Dermis microvascular lymphatic vessel endothelial cell (primary cell): ENCODE results near the gene ITPRID2. TPM values are rescaled to one million over a fixed set of nuclear protein-coding genes. Genes with fewer than 3 reads are reported as not detected.

Experiments
- DNase-seq, 2 donors: peaks; one replicate each; pipeline versions ENCODE4 v3.0.0 to v3.0.0-alpha.2; 2010; ENCODE audit warnings: low read depth in 2 of 2
- total RNA-seq: library from RNA; depleted of rRNA; stranded (reverse); fragments of >200 nt; gene quantifications from 2 replicates; pipeline ENCODE4 v1.2.1, GENCODE V29; 2014

Gene ITPRID2
- total RNA-seq, 1 donor from 2014 or later: 119 TPM

GRCh38 chr2:181879295-181879694 lies 12.2 kb upstream of the ITPRID2 start:
- DNase-seq: no peak

GRCh38 chr2:181882246-181883020 lies 9.1 kb upstream of the ITPRID2 start:
- DNase-seq: no peak

- DNase-seq: peak in 1 of 2 donors; percentile 60
These were observed 6.9 kb upstream of the ITPRID2 start for GRCh38 chr2:181884601-181885000.

GRCh38 chr2:181885096-181885495 lies 6.4 kb upstream of the ITPRID2 start:
- peak; percentile 29 to 34 for DNase-seq

GRCh38 chr2:181886192-181886591 lies 5.3 kb upstream of the ITPRID2 start:
- DNase-seq: peak in 1 of 2 donors; percentile 69

GRCh38 chr2:181887045-181887444 lies 4.5 kb upstream of the ITPRID2 start:
- no peak for DNase-seq

- no peak for DNase-seq
These were observed 1.8 kb upstream of the ITPRID2 start for GRCh38 chr2:181889776-181890175.

- no peak for DNase-seq
These were observed 1.3 kb upstream of the ITPRID2 start for GRCh38 chr2:181890271-181890670.

- peak in 1 of 2 donors; percentile 66 for DNase-seq
These were observed 652 bp downstream of the ITPRID2 start for GRCh38 chr2:181891966-181892798.

GRCh38 chr2:181892799-181893435 lies 1.4 kb downstream of the ITPRID2 start:
- DNase-seq: peak; percentile 73 to 89

- DNase-seq: no peak
These were observed 2.9 kb downstream of the ITPRID2 start for GRCh38 chr2:181894381-181894780.

- no peak for DNase-seq
These were observed 4.3 kb downstream of the ITPRID2 start for GRCh38 chr2:181895818-181896217.

GRCh38 chr2:181896286-181896685 lies 4.8 kb downstream of the ITPRID2 start:
- no peak for DNase-seq

GRCh38 chr2:181900007-181900651 lies 8.6 kb downstream of the ITPRID2 start:
- DNase-seq: no peak

GRCh38 chr2:181902625-181903024 lies 11.1 kb downstream of the ITPRID2 start:
- DNase-seq: no peak

GRCh38 chr2:181904022-181904632 lies 12.6 kb downstream of the ITPRID2 start:
- peak; percentile 34 to 75 for DNase-seq

GRCh38 chr2:181907057-181907456 lies 15.5 kb downstream of the ITPRID2 start:
- DNase-seq: no peak

- DNase-seq: no peak
These were observed 16.1 kb downstream of the ITPRID2 start for GRCh38 chr2:181907635-181908034.

- DNase-seq: no peak
These were observed 18.7 kb downstream of the ITPRID2 start for GRCh38 chr2:181910028-181910831.

- no peak for DNase-seq
These were observed 20.3 kb downstream of the ITPRID2 start for GRCh38 chr2:181911830-181912229.
